Activated CD4-positive, alpha-beta T cell treated with anti-CD3 and anti-CD28 coated beads, Interleukin-2, amount 50 U/mL, for 4 hours (primary cell): ENCODE measurements around the gene CIROP.

Experiments
- DNase-seq, 2 experiments: peaks; one replicate each; pipeline ENCODE4 v3.0.0-alpha.2; 2020

CIROP gene

GRCh38 chr14:23129759-23130316 is 25.0 kb upstream of the CIROP start:
- no peak for DNase-seq

- DNase-seq: no peak
Observed at GRCh38 chr14:23128969-23129758, 24.4 kb upstream of the CIROP start.

- no peak for DNase-seq
Observed at GRCh38 chr14:23127861-23128260, 23.1 kb upstream of the CIROP start.

DNA sequence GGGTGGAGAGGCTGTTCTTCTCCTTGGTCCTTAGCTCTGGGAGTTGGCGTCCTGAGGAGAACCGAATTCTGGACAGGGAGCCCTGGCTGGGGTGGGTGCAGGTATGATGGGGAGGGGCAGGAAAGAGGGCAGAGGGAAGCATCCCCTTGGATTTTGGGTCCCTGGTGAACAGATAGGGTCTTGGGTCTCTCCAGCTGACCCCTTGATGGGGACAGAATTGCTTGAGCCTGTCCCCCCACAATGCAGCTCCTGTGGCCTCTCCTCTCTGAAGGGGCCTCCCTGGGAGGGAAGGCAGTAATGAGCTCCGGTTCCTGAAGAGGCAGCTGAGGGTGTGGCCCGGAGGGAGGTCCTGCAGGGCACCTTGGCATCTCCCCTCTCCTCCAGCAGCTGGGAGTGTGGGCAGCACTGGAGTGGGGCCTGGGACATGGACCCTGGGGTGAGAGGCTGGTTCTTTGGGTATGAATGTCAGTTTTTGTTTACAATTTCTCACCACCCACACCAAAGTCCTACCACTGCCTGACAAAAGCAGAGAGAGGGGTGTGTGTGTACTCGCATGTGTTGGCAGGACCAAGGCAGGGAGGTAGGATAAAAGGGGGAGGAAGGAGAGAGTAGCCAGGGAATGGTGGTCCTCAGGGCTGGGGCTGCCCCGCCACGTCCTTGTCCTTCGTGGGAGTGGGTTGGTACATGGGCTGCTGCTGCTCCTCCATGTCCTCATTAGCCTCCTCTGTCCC is 21.9 kb upstream of the CIROP start:
- no peak for DNase-seq

GRCh38 chr14:23125933-23126524 is 21.2 kb upstream of the CIROP start:
- DNase-seq: no peak

GRCh38 chr14:23125011-23125410 is 20.2 kb upstream of the CIROP start:
- no peak for DNase-seq

GRCh38 chr14:23124337-23124954 is 19.7 kb upstream of the CIROP start:
- no peak for DNase-seq

DNA sequence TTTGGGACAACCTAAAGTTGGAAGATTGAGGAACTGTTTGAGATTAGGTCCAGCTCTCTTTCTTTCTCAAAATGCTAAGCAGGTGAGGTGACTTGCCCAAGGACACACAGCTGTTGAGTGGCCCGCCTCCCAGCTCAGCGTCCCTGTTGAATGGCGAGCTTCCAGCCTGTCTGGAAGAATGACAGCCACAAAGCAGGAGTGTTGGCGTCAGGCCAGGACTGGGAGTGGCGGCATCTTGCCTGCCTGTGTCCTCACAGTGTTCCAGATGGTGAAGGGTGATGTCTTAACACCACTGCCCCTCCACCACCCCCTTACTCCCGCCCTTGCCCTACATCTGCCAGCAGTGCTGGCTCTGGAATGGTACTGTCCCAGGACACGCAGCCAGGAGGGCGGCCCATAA is 18.6 kb upstream of the CIROP start:
- no peak for DNase-seq

DNA sequence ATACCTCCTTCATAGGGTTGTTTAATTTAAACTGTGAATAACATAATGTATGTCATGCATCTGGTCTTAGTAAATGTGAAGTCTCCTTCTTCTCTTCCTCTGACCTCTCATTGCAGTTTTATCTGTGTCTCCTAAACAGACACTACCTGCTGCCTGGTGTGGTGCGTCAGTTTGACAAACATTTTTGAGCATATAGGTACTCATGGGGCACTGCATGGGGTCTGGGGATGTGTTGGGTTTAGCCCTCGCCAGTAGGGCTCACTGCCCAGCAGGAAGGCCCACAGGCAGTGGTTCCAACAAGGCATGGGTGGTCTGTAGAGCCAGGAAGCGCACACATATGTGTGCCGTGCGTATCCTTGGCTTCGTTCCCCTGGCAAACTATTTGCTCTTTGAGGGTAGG is 17.3 kb upstream of the CIROP start:
- DNase-seq: no peak

- no peak for DNase-seq
Observed at GRCh38 chr14:23121361-23121771, 16.6 kb upstream of the CIROP start.

DNA sequence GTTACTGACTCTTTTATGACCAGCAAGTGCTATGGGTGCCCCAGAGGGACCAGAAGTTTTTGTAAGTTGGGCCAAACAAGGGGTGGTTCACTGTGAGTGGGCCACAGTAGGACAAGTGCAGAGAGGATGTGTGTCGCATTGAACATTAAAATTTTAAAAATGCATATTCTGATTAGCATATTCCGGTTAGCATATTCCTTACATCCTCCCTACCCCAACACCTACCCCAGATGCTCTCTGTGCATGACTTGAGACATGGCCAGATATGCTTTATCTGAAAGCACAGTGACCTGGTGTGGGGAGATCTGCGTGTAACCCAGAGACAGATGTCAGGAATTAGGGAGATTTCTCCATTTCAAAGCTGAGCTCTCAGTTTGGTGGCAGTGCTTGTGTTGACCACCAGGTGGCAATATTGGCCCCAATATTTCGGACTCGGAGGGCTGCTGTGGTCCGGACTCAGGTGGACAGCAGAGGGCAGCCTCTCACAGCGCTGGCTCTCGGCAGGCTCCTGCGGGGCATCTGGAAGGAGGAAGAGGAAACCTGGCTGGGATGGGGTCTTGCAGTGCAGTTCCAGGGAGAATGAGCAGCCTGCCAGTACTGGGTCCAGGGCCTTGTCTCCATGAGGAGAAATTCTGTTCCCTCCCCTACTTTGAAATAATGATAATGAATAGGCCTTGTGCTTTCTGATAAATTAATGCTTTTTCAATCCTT is 15.9 kb upstream of the CIROP start:
- peak; percentile 66 for DNase-seq

DNA sequence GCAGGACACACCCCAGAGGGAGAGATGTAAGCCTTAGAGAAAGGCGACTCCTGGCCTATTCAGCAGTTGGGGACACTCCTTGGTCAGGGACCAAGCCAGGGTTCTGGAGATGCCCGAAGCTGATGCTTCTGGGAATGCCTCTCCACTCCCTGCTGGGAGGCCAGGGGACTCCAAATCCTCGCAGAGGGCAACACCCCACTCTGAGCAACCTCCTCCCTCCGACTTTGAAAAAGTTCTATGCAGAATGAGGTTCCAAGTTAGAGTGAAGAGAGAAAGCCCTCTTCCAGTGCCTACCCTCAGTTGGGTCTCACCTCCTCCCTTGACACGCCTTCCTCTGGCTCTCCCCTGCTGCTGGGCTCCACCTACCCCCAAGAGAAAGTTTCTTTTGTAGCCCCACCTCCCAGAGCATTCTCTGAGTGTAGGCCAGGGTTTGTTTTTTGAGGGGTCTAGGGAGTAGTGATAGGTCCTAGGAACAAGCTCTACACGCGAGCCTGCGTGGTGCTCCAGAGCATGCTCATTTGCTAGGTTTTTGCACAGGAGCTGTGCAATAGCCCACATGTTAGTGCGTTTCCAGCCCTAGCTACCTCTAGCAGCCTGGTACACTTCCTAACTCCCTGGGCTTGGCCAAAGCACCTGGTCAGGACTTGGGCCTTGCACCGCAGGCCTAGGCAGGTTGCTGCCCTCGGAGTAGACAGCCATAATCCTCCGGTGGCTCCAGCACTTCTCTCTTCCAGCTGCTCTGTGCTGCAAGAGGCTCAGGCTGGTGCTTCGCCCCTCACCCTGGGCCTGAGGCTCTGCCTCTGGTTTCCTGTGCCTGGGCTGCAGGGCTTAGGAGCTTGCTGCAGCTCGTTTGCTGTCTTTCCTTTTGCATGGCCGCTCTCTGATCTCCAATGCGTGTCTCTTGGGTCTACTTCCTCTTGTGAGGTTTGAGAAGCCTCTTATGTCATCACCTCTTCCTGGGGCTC is 14.9 kb upstream of the CIROP start:
- no peak for DNase-seq

DNA sequence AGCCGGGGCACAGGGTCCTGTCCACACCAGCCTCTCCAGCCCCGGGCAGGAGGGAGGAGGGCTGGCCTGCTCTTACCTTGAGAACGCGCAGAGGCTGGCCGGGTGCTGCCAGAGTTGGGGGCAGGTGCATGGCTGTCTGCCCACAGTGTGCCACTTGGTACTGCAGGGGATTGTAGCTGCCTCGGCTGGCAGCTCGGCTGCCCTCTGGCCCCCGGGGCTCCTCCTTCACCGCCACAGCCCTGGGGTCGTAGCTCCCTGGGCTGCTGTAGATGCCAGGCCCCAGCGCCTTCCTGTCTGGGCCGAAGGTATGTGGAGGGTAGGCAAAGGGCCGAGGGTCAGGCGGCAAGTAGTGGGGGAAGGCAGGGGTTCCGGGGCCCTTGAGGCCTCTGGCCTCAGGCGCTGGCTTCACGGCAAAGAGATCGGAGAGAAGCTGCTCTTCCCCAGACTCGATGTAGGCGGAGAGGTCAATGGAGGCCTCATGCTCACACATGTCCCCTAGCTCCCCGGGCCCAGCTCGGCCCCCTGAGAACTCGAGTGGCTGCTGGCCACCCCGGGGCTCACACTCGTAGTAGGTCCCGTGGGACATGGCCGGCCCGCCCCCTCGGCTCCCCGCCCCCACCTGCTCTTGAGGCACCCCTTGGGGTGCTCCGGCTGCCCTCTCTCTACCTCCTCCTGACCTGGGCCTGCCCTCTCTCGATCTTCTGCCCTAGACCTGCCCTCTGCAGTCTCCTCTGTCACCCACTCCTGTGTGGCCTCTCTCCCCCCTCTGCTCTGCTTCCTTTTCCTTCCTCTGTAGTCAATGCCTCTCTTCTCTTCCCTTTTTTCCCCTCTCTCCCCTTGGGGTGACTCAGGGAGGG is 13.9 kb upstream of the CIROP start, which contains the start of gene CEBPE:
Gene CEBPE (minus strand): TSS at position 750 of the 857 bp plus-strand sequence. CDS start 164 bp downstream, at position 586.
- DNase-seq: no peak

- no peak for DNase-seq
Observed at GRCh38 chr14:23117371-23118020, 12.7 kb upstream of the CIROP start.

- no peak for DNase-seq
Observed at GRCh38 chr14:23115918-23116317, 11.1 kb upstream of the CIROP start.

GRCh38 chr14:23115039-23115731 is 10.4 kb upstream of the CIROP start:
- DNase-seq: no peak

- DNase-seq: no peak
Observed at GRCh38 chr14:23114669-23115038, 9.9 kb upstream of the CIROP start.

- DNase-seq: no peak
Observed at GRCh38 chr14:23114120-23114458, 9.3 kb upstream of the CIROP start.
